Parathyroid adenoma (tissue), 2 donors: Measurements from ENCODE around the gene ZFTA.

Experiments used
- H2AFZ ChIP-seq: fragments of 300-600 bp; sonication (generic); one replicate; pipeline ENCODE4 v1.7.0; 2017; ENCODE audit warnings: antibody characterized with exemption, mild to moderate bottlenecking
- H3K27ac ChIP-seq: fragments of 300-600 bp; sonication (generic); one replicate; pipeline ENCODE4 v1.7.0; 2017
- H3K27me3 ChIP-seq: fragments of 300-600 bp; sonication (generic); one replicate; pipeline ENCODE4 v1.7.0; 2017; ENCODE audit warnings: low read length; ENCODE audit not compliant: control insufficient read depth, insufficient read depth
- H3K36me3 ChIP-seq: fragments of 300-600 bp; sonication (generic); one replicate; pipeline ENCODE4 v1.7.0; 2017; ENCODE audit warnings: low read length; ENCODE audit not compliant: control insufficient read depth, insufficient read depth
- H3K4me1 ChIP-seq: fragments of 300-600 bp; sonication (generic); one replicate; pipeline ENCODE4 v1.7.0; 2017; ENCODE audit warnings: control low read depth
- H3K4me2 ChIP-seq: fragments of 300-600 bp; sonication (generic); one replicate; pipeline ENCODE4 v1.7.0; 2017; ENCODE audit warnings: low read length
- H3K4me3 ChIP-seq: fragments of 300-600 bp; sonication (generic); one replicate; pipeline ENCODE4 v1.7.0; 2017; ENCODE audit warnings: low read depth, low read length
- H3K79me2 ChIP-seq: fragments of 300-600 bp; sonication (generic); one replicate; pipeline ENCODE4 v1.7.0; 2017; ENCODE audit warnings: control low read depth
- H3K9ac ChIP-seq: fragments of 300-600 bp; sonication (generic); one replicate; pipeline ENCODE4 v1.7.0; 2017; ENCODE audit warnings: mild to moderate bottlenecking
- H3K9me3 ChIP-seq: fragments of 300-600 bp; sonication (generic); one replicate; pipeline ENCODE4 v1.7.0; 2017; ENCODE audit warnings: low read length; ENCODE audit not compliant: control insufficient read depth
- TF ChIP-seq, protein P1 (sequence below): fragments of 300-600 bp; sonication (generic); IDR thresholded peaks from one replicate; pipeline ENCODE4 v1.7.0; 2017; ENCODE audit warnings: antibody characterized with exemption, mild to moderate bottlenecking
- donor health status: primary hyperparathyroidism.

ZFTA gene

DNA sequence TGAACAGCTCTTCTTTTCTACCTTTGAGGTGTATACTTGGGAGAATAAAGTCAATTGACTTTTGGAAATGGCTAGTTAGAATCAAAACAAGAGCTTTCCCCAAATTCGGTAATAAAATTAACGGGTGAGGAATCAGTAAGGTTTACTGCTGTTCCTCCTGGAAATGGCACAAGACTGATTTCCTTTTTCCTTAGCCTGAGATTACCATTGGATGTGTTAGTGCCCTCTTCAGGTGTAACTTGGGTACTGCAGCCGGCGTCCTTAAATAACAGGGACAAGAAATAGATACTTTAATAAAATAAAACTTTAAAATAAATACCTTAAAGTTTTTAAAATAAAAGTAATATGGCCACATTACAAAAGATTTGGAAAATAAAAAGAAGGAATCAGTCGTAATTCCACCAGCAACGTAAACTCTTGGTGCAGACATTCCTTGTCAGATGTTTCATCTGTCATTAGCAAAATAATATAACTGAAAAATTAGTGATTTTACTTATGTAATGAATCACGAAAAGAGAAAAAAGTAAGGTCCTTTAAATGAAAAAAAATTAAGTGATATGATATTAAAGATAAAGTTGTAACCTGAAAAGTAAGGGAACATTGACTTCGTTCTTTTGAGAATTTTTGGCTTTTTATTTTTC is 29.7 kb downstream of the ZFTA start:
- TF ChIP-seq, protein P1, sequence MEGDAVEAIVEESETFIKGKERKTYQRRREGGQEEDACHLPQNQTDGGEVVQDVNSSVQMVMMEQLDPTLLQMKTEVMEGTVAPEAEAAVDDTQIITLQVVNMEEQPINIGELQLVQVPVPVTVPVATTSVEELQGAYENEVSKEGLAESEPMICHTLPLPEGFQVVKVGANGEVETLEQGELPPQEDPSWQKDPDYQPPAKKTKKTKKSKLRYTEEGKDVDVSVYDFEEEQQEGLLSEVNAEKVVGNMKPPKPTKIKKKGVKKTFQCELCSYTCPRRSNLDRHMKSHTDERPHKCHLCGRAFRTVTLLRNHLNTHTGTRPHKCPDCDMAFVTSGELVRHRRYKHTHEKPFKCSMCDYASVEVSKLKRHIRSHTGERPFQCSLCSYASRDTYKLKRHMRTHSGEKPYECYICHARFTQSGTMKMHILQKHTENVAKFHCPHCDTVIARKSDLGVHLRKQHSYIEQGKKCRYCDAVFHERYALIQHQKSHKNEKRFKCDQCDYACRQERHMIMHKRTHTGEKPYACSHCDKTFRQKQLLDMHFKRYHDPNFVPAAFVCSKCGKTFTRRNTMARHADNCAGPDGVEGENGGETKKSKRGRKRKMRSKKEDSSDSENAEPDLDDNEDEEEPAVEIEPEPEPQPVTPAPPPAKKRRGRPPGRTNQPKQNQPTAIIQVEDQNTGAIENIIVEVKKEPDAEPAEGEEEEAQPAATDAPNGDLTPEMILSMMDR: peak; percentile 77
- no peaks in the 10 kb centered on the region for H3K9me3 ChIP-seq
- H3K36me3 ChIP-seq: no peaks in the 10 kb centered on the region
- no peak overlapping the region for H2AFZ ChIP-seq
- no peak overlapping the region for H3K4me2 ChIP-seq
- no peak overlapping the region for H3K27ac ChIP-seq
- H3K79me2 ChIP-seq: peaks cover 4% of the 10 kb centered on the region
- H3K27me3 ChIP-seq: no peaks in the 10 kb centered on the region
- H3K9ac ChIP-seq: no peak overlapping the region
- no peak overlapping the region for H3K4me3 ChIP-seq
- H3K4me1 ChIP-seq: no peaks in the 10 kb centered on the region

DNA sequence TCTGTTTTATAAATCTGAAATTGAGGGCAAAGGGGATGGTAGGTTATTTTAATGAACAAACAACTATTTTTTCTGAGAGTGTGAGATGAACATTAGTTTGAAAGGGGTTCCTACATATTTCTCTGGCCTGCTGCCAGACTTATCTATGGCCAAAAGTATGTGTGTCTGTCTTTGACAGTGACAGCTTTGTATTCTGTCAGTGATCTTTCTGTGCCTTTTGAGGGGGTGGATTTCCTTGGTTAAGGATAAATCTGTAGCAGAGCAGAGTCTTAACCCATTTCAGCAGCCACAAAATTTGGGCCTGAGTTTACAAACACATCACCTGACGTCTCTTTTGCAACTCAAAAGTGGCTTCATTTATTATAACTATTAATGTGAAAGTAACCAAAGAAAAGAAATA is 30.9 kb downstream of the ZFTA start:
- no peak overlapping the region for H2AFZ ChIP-seq
- TF ChIP-seq, protein P1: no peak
- H3K36me3 ChIP-seq: no peaks in the 10 kb centered on the region
- no peaks in the 10 kb centered on the region for H3K27me3 ChIP-seq
- H3K9me3 ChIP-seq: no peaks in the 10 kb centered on the region
- H3K4me3 ChIP-seq: no peak overlapping the region
- peaks cover 4% of the 10 kb centered on the region for H3K79me2 ChIP-seq
- H3K4me2 ChIP-seq: no peak overlapping the region
- no peaks in the 10 kb centered on the region for H3K4me1 ChIP-seq
- no peak overlapping the region for H3K27ac ChIP-seq
- H3K9ac ChIP-seq: no peak overlapping the region

GRCh38 chr11:63736864-63737263 is 31.7 kb downstream of the ZFTA start:
- H3K79me2 ChIP-seq: no peaks in the 10 kb centered on the region
- no peak overlapping the region for H3K4me2 ChIP-seq
- no peak overlapping the region for H3K4me3 ChIP-seq
- TF ChIP-seq, protein P1: no peak
- H3K9ac ChIP-seq: no peak overlapping the region
- no peak overlapping the region for H2AFZ ChIP-seq
- no peaks in the 10 kb centered on the region for H3K36me3 ChIP-seq
- H3K27me3 ChIP-seq: no peaks in the 10 kb centered on the region
- H3K4me1 ChIP-seq: no peaks in the 10 kb centered on the region
- H3K27ac ChIP-seq: no peak overlapping the region
- no peaks in the 10 kb centered on the region for H3K9me3 ChIP-seq

DNA sequence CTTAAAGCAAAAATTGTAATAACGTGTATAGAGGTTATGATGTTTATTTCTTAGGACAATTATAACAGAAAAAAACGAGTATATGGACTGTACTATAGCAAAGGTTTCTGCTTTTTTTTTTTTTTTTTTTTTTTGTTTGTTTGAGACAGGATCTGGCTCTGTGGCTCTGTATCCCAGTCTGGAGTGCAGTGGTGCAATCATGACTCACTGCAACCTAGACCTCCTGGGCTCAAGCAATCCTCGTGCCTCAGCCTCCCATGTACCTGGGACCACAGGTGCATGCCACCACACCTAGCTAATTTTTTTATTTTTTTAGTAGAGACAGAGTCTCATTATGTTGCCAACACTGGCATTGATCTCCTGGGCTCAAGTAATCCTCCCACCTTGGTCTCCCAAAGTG is 39.2 kb downstream of the ZFTA start:
- H3K4me1 ChIP-seq: no peaks in the 10 kb centered on the region
- H3K4me3 ChIP-seq: no peak overlapping the region
- H3K27me3 ChIP-seq: no peaks in the 10 kb centered on the region
- H3K9me3 ChIP-seq: no peaks in the 10 kb centered on the region
- no peaks in the 10 kb centered on the region for H3K36me3 ChIP-seq
- H3K9ac ChIP-seq: no peak overlapping the region
- H3K79me2 ChIP-seq: no peaks in the 10 kb centered on the region
- H3K4me2 ChIP-seq: no peak overlapping the region
- no peak overlapping the region for H3K27ac ChIP-seq
- TF ChIP-seq, protein P1: no peak
- H2AFZ ChIP-seq: no peak overlapping the region

DNA sequence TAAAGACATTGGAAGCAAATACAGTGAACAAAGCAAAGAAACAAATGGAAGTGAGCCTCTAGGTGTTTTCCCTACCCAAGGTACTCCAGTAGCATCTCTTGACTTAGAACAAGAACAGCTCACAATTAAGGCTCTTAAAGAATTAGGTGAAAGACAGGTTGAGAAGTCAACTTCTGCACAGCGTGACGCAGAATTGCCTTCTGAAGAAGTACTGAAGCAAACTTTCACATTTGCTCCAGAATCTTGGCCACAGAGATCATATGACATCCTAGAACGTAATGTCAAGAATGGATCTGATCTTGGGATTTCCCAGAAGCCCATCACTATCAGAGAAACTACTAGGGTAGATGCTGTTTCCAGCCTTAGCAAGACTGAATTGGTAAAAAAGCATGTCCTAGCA is 48.0 kb downstream of the ZFTA start:
- Histone ChIP-seq H3K4me3 (no peak overlapping the region), H3K9ac (no peak overlapping the region), H3K79me2 (peaks cover 3% of the 10 kb centered on the region), H3K27ac (no peak overlapping the region), H2AFZ (no peak overlapping the region), H3K9me3 (no peaks in the 10 kb centered on the region), H3K36me3 (no peaks in the 10 kb centered on the region), H3K4me1 (no peaks in the 10 kb centered on the region), H3K27me3 (no peaks in the 10 kb centered on the region), H3K4me2 (no peak overlapping the region)
- TF ChIP-seq, protein P1: no peak
